SK-N-SH treated with all-trans-retinoic acid at 6 μM for 48 hours (cell line): Measurements from ENCODE around the gene KIF17.

ENCODE experiments used
- ATAC-seq: fragments of 200-7000 bp; cut with Tn5 transposase; 3 replicates; pipeline ENCODE4 v1.9.1; 2020; ENCODE audit warnings: mild to moderate bottlenecking, moderate library complexity
- ARNTL ChIP-seq: fragments of 450-650 bp; formaldehyde crosslinking; IDR thresholded peaks from 2 replicates; pipeline ENCODE4 v1.5.0; 2020; ENCODE audit warnings: low read depth, mild to moderate bottlenecking, moderate library complexity, borderline replicate concordance
- BACH2 ChIP-seq: fragments of 250-450 bp; sonication (Bioruptor Pico); IDR thresholded peaks from 2 replicates; pipeline ENCODE4 v1.9.0; 2021; ENCODE audit warnings: mild to moderate bottlenecking, borderline replicate concordance
- CSDC2 ChIP-seq: fragments of 250-450 bp; sonication (Bioruptor Pico); IDR thresholded peaks from 2 replicates; pipeline ENCODE4 v1.5.0; 2020; ENCODE audit warnings: mild to moderate bottlenecking, moderate library complexity
- ESRRG ChIP-seq: fragments of 250-450 bp; sonication (Bioruptor Pico); IDR thresholded peaks from 2 replicates; pipeline ENCODE4 v1.6.1; 2021; ENCODE audit warnings: mild to moderate bottlenecking
- GLIS3 ChIP-seq: fragments of 250-450 bp; sonication (Bioruptor Pico); IDR thresholded peaks from 2 replicates; pipeline ENCODE4 v1.5.0; 2020; ENCODE audit warnings: mild to moderate bottlenecking, moderate library complexity
- ISL1 ChIP-seq: fragments of 250-450 bp; sonication (Bioruptor Pico); IDR thresholded peaks from 2 replicates; pipeline ENCODE4 v2.1.2; 2022; ENCODE audit warnings: mild to moderate bottlenecking, moderate library complexity
- OSR1 ChIP-seq: fragments of 250-450 bp; sonication (Bioruptor Pico); IDR thresholded peaks from 2 replicates; pipeline ENCODE4 v1.8.0; 2022; ENCODE audit warnings: moderate library complexity, mild to moderate bottlenecking, inconsistent platforms
- PPARA ChIP-seq: fragments of 250-450 bp; sonication (Bioruptor Pico); IDR thresholded peaks from 2 replicates; pipeline ENCODE4 v1.5.0; 2020; ENCODE audit warnings: mild to moderate bottlenecking, borderline replicate concordance
- RARB ChIP-seq: fragments of 250-450 bp; sonication (Bioruptor Pico); IDR thresholded peaks from 2 replicates; pipeline ENCODE4 v1.8.0; 2021; ENCODE audit warnings: mild to moderate bottlenecking, moderate library complexity
- SNAI2 ChIP-seq: fragments of 250-450 bp; sonication (Bioruptor Pico); IDR thresholded peaks from 2 replicates; pipeline ENCODE4 v1.5.0; 2020; ENCODE audit warnings: mild to moderate bottlenecking, moderate library complexity
- TCF4 ChIP-seq: fragments of 250-450 bp; sonication (Bioruptor Pico); IDR thresholded peaks from 2 replicates; pipeline ENCODE4 v1.8.0; 2021; ENCODE audit warnings: mild to moderate bottlenecking, moderate library complexity, borderline replicate concordance
- ZC3H10 ChIP-seq: fragments of 250-450 bp; sonication (Bioruptor Pico); IDR thresholded peaks from 2 replicates; pipeline ENCODE4 v1.5.1; 2021; ENCODE audit warnings: mild to moderate bottlenecking, moderate library complexity
- ZFP3 ChIP-seq: fragments of 250-450 bp; sonication (Bioruptor Pico); IDR thresholded peaks from 2 replicates; pipeline ENCODE4 v1.5.0; 2020; ENCODE audit warnings: mild to moderate bottlenecking, moderate library complexity
- ZFP30 ChIP-seq: fragments of 450-650 bp; formaldehyde crosslinking; IDR thresholded peaks from 2 replicates; pipeline ENCODE4 v1.5.0; 2022; ENCODE audit warnings: mild to moderate bottlenecking, moderate library complexity
- ZNF70 ChIP-seq: fragments of 450-650 bp; formaldehyde crosslinking; IDR thresholded peaks from 2 replicates; pipeline ENCODE4 v1.5.0; 2020; ENCODE audit warnings: mild to moderate bottlenecking, moderate library complexity
- ZNF8 ChIP-seq: fragments of 450-650 bp; formaldehyde crosslinking; IDR thresholded peaks from 2 replicates; pipeline ENCODE4 v1.5.0; 2020; ENCODE audit warnings: mild to moderate bottlenecking, moderate library complexity
- TF ChIP-seq, protein P1 (sequence below): fragments of 250-450 bp; sonication (Bioruptor Pico); IDR thresholded peaks from 2 replicates; pipeline ENCODE4 v1.5.0; 2020; ENCODE audit warnings: mild to moderate bottlenecking, moderate library complexity
- TF ChIP-seq, protein P2 (sequence below): fragments of 250-450 bp; sonication (Bioruptor Pico); IDR thresholded peaks from 2 replicates; pipeline ENCODE4 v1.5.1; 2021; ENCODE audit warnings: mild to moderate bottlenecking, moderate library complexity
- TF ChIP-seq, protein P3 (sequence below): fragments of 250-450 bp; sonication (Bioruptor Pico); IDR thresholded peaks from 2 replicates; pipeline ENCODE4 v1.5.1; 2020; ENCODE audit warnings: low read depth, mild to moderate bottlenecking, moderate library complexity
- TF ChIP-seq, protein P4 (sequence below): fragments of 250-450 bp; sonication (Bioruptor Pico); IDR thresholded peaks from 2 replicates; pipeline ENCODE4 v1.8.0; 2020; ENCODE audit warnings: mild to moderate bottlenecking, moderate library complexity, borderline replicate concordance
- TF ChIP-seq, protein P5 (sequence below): fragments of 250-450 bp; sonication (Bioruptor Pico); IDR thresholded peaks from 2 replicates; pipeline ENCODE4 v1.8.0; 2021; ENCODE audit warnings: low read depth, mild to moderate bottlenecking, moderate library complexity, borderline replicate concordance

The KIF17 gene

DNA sequence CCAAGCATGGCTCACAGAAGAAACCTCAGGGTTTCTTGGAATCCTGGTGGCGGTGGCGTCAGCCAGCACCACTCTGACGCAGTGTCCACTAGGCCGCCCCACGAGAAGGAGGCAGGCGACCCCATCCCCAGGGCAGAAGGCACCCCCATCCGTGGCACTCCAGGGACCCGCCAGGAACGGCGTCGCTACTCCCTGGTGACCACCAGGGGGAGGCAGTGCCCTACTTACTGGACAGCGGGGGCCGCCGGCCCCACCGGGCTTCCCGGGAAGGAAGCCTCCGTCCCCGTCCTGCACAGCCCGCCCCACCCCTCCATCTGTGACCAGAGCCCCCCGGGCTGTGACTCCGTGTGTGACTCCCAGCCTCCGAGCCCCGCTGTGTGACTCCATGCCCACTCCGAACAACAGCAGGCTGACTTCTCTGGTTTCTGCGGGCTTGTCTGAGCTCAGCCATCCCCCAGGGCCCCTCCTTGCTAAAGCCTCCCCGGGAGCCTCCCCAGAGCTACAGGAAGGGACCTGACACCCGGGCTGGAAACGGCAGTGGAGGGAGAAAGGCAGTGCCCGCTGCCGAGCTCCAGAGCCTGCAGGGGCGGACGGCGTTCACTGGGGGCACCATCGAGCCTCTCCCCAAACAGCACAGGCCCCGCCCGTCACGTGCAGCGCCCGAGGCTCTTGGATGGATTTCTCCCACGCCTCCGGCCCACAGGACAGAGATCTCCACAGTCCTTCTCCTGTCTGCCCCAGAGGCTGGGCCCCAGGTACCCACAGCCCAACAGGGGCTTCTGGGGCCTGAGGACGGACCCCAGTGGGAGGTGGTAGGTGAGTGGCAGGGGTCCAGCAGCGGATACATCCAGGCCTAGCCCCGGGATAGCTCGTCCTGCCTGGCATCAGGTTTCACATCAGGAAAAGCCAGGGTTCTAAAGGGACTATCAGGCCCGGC lies 21.1 kb downstream of the KIF17 start:
- TF ChIP-seq ZC3H10 (CRISPR knock-in tag) (no peak), ZFP3 (CRISPR knock-in tag) (0 out of 2 replicates have a peak, but pooled peaks have one; percentile 25), CSDC2 (CRISPR knock-in tag) (no peak), ZNF70 (no peak), ZNF8 (CRISPR knock-in tag) (no peak), SNAI2 (CRISPR knock-in tag) (no peak), ESRRG (CRISPR knock-in tag) (no peak)
- TF ChIP-seq, protein P1, sequence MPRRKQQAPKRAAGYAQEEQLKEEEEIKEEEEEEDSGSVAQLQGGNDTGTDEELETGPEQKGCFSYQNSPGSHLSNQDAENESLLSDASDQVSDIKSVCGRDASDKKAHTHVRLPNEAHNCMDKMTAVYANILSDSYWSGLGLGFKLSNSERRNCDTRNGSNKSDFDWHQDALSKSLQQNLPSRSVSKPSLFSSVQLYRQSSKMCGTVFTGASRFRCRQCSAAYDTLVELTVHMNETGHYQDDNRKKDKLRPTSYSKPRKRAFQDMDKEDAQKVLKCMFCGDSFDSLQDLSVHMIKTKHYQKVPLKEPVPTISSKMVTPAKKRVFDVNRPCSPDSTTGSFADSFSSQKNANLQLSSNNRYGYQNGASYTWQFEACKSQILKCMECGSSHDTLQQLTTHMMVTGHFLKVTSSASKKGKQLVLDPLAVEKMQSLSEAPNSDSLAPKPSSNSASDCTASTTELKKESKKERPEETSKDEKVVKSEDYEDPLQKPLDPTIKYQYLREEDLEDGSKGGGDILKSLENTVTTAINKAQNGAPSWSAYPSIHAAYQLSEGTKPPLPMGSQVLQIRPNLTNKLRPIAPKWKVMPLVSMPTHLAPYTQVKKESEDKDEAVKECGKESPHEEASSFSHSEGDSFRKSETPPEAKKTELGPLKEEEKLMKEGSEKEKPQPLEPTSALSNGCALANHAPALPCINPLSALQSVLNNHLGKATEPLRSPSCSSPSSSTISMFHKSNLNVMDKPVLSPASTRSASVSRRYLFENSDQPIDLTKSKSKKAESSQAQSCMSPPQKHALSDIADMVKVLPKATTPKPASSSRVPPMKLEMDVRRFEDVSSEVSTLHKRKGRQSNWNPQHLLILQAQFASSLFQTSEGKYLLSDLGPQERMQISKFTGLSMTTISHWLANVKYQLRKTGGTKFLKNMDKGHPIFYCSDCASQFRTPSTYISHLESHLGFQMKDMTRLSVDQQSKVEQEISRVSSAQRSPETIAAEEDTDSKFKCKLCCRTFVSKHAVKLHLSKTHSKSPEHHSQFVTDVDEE (CRISPR knock-in tag): 0 out of 2 replicates have a peak, but pooled peaks have one; percentile 43
- ATAC-seq: peak; percentile 95

DNA sequence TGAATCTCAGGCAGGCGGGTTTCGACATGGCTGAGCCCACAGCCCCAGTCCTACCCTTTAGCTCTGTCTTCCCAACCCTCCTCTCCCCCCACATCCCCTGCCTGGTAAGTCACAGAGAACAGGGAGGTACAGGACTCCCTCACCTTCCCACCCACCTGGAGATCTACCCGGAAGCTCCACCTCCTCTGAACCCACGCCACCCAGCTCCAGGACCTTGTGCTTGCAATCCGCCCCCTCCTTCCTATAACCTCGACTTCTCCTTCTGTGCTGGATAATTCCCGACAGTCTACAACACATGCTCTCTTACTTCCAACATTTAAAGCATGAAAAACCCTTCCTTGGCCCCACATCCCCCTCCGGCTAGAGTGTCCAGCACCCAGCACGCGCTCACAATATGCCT lies 22.3 kb downstream of the KIF17 start:
- TF ChIP-seq, protein P2, sequence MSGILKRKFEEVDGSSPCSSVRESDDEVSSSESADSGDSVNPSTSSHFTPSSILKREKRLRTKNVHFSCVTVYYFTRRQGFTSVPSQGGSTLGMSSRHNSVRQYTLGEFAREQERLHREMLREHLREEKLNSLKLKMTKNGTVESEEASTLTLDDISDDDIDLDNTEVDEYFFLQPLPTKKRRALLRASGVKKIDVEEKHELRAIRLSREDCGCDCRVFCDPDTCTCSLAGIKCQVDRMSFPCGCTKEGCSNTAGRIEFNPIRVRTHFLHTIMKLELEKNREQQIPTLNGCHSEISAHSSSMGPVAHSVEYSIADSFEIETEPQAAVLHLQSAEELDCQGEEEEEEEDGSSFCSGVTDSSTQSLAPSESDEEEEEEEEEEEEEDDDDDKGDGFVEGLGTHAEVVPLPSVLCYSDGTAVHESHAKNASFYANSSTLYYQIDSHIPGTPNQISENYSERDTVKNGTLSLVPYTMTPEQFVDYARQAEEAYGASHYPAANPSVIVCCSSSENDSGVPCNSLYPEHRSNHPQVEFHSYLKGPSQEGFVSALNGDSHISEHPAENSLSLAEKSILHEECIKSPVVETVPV (CRISPR knock-in tag): no peak
- TF ChIP-seq ZC3H10 (CRISPR knock-in tag) (no peak), ESRRG (CRISPR knock-in tag) (no peak), PPARA (CRISPR knock-in tag) (no peak), RARB (CRISPR knock-in tag) (no peak), ARNTL (CRISPR knock-in tag) (no peak), ISL1 (CRISPR knock-in tag) (no peak), BACH2 (CRISPR knock-in tag) (no peak), TCF4 (CRISPR knock-in tag) (no peak), ZFP30 (CRISPR knock-in tag) (no peak), ZNF70 (no peak), OSR1 (CRISPR knock-in tag) (no peak), ZNF8 (CRISPR knock-in tag) (no peak), GLIS3 (no peak)
- TF ChIP-seq, protein P3, sequence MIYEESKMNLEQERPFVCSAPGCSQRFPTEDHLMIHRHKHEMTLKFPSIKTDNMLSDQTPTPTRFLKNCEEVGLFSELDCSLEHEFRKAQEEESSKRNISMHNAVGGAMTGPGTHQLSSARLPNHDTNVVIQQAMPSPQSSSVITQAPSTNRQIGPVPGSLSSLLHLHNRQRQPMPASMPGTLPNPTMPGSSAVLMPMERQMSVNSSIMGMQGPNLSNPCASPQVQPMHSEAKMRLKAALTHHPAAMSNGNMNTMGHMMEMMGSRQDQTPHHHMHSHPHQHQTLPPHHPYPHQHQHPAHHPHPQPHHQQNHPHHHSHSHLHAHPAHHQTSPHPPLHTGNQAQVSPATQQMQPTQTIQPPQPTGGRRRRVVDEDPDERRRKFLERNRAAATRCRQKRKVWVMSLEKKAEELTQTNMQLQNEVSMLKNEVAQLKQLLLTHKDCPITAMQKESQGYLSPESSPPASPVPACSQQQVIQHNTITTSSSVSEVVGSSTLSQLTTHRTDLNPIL (CRISPR knock-in tag): no peak
- TF ChIP-seq, protein P4, sequence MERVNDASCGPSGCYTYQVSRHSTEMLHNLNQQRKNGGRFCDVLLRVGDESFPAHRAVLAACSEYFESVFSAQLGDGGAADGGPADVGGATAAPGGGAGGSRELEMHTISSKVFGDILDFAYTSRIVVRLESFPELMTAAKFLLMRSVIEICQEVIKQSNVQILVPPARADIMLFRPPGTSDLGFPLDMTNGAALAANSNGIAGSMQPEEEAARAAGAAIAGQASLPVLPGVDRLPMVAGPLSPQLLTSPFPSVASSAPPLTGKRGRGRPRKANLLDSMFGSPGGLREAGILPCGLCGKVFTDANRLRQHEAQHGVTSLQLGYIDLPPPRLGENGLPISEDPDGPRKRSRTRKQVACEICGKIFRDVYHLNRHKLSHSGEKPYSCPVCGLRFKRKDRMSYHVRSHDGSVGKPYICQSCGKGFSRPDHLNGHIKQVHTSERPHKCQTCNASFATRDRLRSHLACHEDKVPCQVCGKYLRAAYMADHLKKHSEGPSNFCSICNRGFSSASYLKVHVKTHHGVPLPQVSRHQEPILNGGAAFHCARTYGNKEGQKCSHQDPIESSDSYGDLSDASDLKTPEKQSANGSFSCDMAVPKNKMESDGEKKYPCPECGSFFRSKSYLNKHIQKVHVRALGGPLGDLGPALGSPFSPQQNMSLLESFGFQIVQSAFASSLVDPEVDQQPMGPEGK (CRISPR knock-in tag): no peak
- TF ChIP-seq, protein P1 (CRISPR knock-in tag): no peak
- TF ChIP-seq, protein P5, sequence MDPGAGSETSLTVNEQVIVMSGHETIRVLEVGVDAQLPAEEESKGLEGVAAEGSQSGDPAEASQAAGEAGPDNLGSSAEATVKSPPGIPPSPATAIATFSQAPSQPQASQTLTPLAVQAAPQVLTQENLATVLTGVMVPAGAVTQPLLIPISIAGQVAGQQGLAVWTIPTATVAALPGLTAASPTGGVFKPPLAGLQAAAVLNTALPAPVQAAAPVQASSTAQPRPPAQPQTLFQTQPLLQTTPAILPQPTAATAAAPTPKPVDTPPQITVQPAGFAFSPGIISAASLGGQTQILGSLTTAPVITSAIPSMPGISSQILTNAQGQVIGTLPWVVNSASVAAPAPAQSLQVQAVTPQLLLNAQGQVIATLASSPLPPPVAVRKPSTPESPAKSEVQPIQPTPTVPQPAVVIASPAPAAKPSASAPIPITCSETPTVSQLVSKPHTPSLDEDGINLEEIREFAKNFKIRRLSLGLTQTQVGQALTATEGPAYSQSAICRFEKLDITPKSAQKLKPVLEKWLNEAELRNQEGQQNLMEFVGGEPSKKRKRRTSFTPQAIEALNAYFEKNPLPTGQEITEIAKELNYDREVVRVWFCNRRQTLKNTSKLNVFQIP (CRISPR knock-in tag): no peak
- TF ChIP-seq, all 23 proteins: peak for 0
- ATAC-seq: no peak
